HepG2 (cell line): ENCODE measurements around the gene MASP2. TPM values are rescaled to one million over a fixed set of nuclear protein-coding genes. Genes with fewer than 3 reads are reported as not detected.

Experiments used
- BORCS8-MEF2B ChIP-seq: sonication (generic); formaldehyde crosslinking; IDR thresholded peaks from 2 replicates; pipeline ENCODE4 v1.8.0; 2022; ENCODE audit warnings: mild to moderate bottlenecking, missing genetic modification reagents
- CBX5 ChIP-seq: sonication (generic); formaldehyde crosslinking; IDR thresholded peaks from 2 replicates; pipeline ENCODE4 v1.4.0; 2020; ENCODE audit warnings: missing genetic modification reagents, borderline replicate concordance
- ESRRA ChIP-seq: sonication (generic); formaldehyde crosslinking; IDR thresholded peaks from 2 replicates; pipeline ENCODE4 v1.5.1; 2020; ENCODE audit warnings: mild to moderate bottlenecking, low read depth, missing genetic modification reagents
- FOSL2 ChIP-seq: sonication (generic); formaldehyde crosslinking; IDR thresholded peaks from 2 replicates; pipeline ENCODE4 v1.4.0; 2020; ENCODE audit warnings: missing genetic modification reagents
- GABPA ChIP-seq, 2 experiments: IDR thresholded peaks; 2 replicates each; pipeline ENCODE4 v1.6.1; 2011 to 2016; ENCODE audit warnings: low read depth in 2 of 2, low read length in 1 of 2, missing biosample characterization in 1 of 2, missing genetic modification characterization in 1 of 2
- HHEX ChIP-seq: IDR thresholded peaks from 2 replicates; pipeline ENCODE4 v1.6.1; 2016; ENCODE audit warnings: control low read depth
- HOXA3 ChIP-seq: sonication (generic); formaldehyde crosslinking; IDR thresholded peaks from 2 replicates; pipeline ENCODE4 v1.5.0; 2020; ENCODE audit warnings: missing genetic modification reagents
- JUN ChIP-seq: sonication (generic); formaldehyde crosslinking; IDR thresholded peaks from 2 replicates; pipeline ENCODE4 v1.4.0; 2020; ENCODE audit warnings: mild to moderate bottlenecking, missing genetic modification reagents
- MAZ ChIP-seq, 2 experiments: sonication (generic) in 1 of 2; formaldehyde crosslinking in 1 of 2; IDR thresholded peaks; 2 replicates each; pipeline versions ENCODE4 v1.5.0 to v1.6.1; 2012 to 2020; ENCODE audit warnings: low read depth in 2 of 2, mild to moderate bottlenecking in 2 of 2, borderline replicate concordance in 1 of 2, improper control_type of control experiment in 1 of 2, low read length in 1 of 2, missing genetic modification reagents in 1 of 2, moderate library complexity in 1 of 2
- MTF1 ChIP-seq: sonication (generic); formaldehyde crosslinking; IDR thresholded peaks from 2 replicates; pipeline ENCODE4 v1.5.0; 2020; ENCODE audit warnings: missing genetic modification reagents
- MXD4 ChIP-seq: IDR thresholded peaks from 2 replicates; pipeline ENCODE4 v1.6.1; 2016; ENCODE audit warnings: mild to moderate bottlenecking, missing biosample characterization, missing genetic modification reagents
- MYC ChIP-seq: sonication (generic); formaldehyde crosslinking; IDR thresholded peaks from 2 replicates; pipeline ENCODE4 v1.9.0; 2021; ENCODE audit warnings: missing genetic modification reagents, borderline replicate concordance
- NCOA1 ChIP-seq: sonication (generic); formaldehyde crosslinking; IDR thresholded peaks from 2 replicates; pipeline ENCODE4 v1.9.0; 2021; ENCODE audit warnings: missing genetic modification reagents
- PATZ1 ChIP-seq: sonication (generic); formaldehyde crosslinking; IDR thresholded peaks from 2 replicates; pipeline ENCODE4 v1.4.0; 2020; ENCODE audit warnings: missing genetic modification reagents
- RORA ChIP-seq: sonication (generic); formaldehyde crosslinking; IDR thresholded peaks from 2 replicates; pipeline ENCODE4 v1.5.0; 2020; ENCODE audit warnings: mild to moderate bottlenecking, missing genetic modification reagents, moderate library complexity
- SAP130 ChIP-seq: IDR thresholded peaks from 2 replicates; pipeline ENCODE4 v1.6.1; 2016; ENCODE audit warnings: low read depth
- STAG1 ChIP-seq: sonication (generic); formaldehyde crosslinking; IDR thresholded peaks from 2 replicates; pipeline ENCODE4 v1.4.0; 2020; ENCODE audit warnings: missing genetic modification reagents
- YY1 ChIP-seq: IDR thresholded peaks from 2 replicates; pipeline ENCODE4 v1.6.1; 2011; ENCODE audit warnings: low read length, low read depth, moderate library complexity, mild to moderate bottlenecking; ENCODE audit not compliant: insufficient read depth, insufficient replicate concordance
- ZBED4 ChIP-seq: sonication (generic); formaldehyde crosslinking; IDR thresholded peaks from 2 replicates; pipeline ENCODE4 v1.4.0; 2020; ENCODE audit warnings: missing genetic modification reagents, borderline replicate concordance
- ZNF280B ChIP-seq: sonication (generic); formaldehyde crosslinking; IDR thresholded peaks from 2 replicates; pipeline ENCODE4 v1.5.0; 2020; ENCODE audit warnings: missing genetic modification reagents, mild to moderate bottlenecking, borderline replicate concordance
- polyA plus RNA-seq, 8 experiments: library from polyadenylated mRNA; depleted of rRNA in 3 of 8; stranded (reverse) in 7 of 8; unstranded in 1 of 8; fragments of >200 nt; fragmentation: Illumina TruSeq in 4 of 8; extraction: Trizol in 4 of 8; gene quantifications; 2 replicates each; pipeline versions ENCODE4 v1.2.1 to v1.2.3, GENCODE V29; 2011 to 2016; ENCODE audit warnings: low read depth in 4 of 8, missing spikeins in 1 of 8, mixed read lengths in 1 of 8; ENCODE audit not compliant: insufficient read depth in 1 of 8
- total RNA-seq, 5 experiments: library from RNA; depleted of rRNA; stranded (reverse); fragments of >200 nt; fragmentation: Illumina TruSeq; extraction: Trizol; gene quantifications; 2 replicates each; pipeline ENCODE4 v1.2.3, GENCODE V29; 2016; ENCODE audit warnings: low read depth in 1 of 5
- TF ChIP-seq, protein P1 (sequence below): IDR thresholded peaks from 2 replicates; pipeline ENCODE4 v1.6.1; 2016; ENCODE audit warnings: mild to moderate bottlenecking, missing biosample characterization, missing genetic modification reagents

The MASP2 gene
- total and polyA plus RNA-seq, 2 of the 13 experiments (the other 11 are each of a cell fraction or from before 2014, with no cell fraction given) = 7.1 to 11.8 TPM

DNA sequence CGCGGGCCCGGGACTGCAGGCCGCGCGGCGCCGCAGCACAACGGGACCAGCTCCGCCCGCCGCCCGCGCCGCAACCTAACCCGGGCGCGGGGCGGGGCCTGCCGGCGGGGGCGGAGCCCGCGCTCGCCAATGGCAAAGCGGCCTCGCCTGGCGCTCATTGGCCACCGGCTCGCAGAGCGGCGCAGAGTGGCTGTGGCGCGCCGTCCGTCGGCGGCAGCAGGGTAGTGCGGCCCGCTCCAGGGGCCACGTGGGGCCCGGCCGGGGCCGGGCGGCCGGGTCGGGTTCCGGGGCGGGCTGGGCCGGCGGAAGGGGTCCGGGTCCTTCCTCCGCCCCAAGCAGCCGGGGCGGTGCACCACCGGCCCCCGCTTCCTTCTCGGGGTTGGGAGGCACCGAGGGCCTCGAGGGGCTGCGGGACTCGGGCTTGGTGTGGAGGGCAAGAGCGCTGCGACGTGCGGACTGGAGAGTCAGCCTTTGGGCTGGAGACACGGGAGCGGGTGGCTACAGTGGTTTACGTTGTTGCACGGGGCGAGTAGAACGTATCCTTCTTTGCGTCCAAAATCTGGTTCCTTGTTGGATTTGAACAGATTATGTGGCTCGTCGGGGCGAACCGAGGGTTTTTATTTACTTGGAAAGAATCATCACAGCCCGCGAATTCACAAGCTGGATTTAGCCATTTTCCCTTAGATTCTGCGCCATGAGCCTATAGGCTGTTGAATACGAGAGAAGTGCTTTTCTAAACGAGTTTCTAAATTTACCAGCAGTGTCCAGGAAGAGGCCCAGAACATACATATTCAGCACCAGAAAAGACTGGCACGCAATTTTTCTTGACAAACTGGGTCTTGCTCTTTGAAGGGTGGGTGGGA, 13.2 kb upstream of the MASP2 start, which contains the start of gene SRM (continued):
- TF ChIP-seq ZBED4 (peak; percentile 94), HOXA3 (CRISPR knock-in tag) (peak; percentile 38; the same call in 1 of the 2 replicates), ZNF280B (CRISPR knock-in tag) (no peak), MYC (peak; percentile 50; the same call in 1 of the 2 replicates), BORCS8-MEF2B (CRISPR knock-in tag) (peak; percentile 20; the same call in 1 of the 2 replicates), JUN (CRISPR knock-in tag) (no peak), SAP130 (peak; percentile 85), NCOA1 (CRISPR knock-in tag) (no peak), ESRRA (CRISPR knock-in tag) (0 out of 2 replicates have a peak, but pooled peaks have one; percentile 29), GABPA (IDR thresholded peaks at IDR 0.05; ENCODE audit: low read depth, low read length) (peak; percentile 65), GABPA (CRISPR knock-in tag; IDR thresholded peaks at IDR 0.05; ENCODE audit: low read depth) (peak; percentile 47; the same call in 1 of the 2 replicates), PATZ1 (CRISPR knock-in tag) (peak; percentile 78), MTF1 (no peak; the same call in 1 of the 2 replicates), STAG1 (no peak), HHEX (CRISPR knock-in tag) (no peak), YY1 (peak; percentile 70), CBX5 (no peak), MAZ (IDR thresholded peaks at IDR 0.05; ENCODE audit: borderline replicate concordance, low read depth, low read length) (no peak), MAZ (CRISPR knock-in tag; IDR thresholded peaks at IDR 0.05; ENCODE audit: low read depth) (peak; percentile 85), FOSL2 (CRISPR knock-in tag) (peak; percentile 17; the same call in 1 of the 2 replicates), MXD4 (peak; percentile 96), RORA (CRISPR knock-in tag) (0 out of 2 replicates have a peak, but pooled peaks have one; percentile 62)
- TF ChIP-seq, protein P1, sequence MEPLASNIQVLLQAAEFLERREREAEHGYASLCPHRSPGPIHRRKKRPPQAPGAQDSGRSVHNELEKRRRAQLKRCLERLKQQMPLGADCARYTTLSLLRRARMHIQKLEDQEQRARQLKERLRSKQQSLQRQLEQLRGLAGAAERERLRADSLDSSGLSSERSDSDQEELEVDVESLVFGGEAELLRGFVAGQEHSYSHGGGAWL (CRISPR knock-in tag) = peak; percentile 63
